A549 (cell line): Measurements from ENCODE around the gene RIMS1. TPM values are rescaled to one million over a fixed set of nuclear protein-coding genes. Genes with fewer than 3 reads are reported as not detected.

Experiments
- ATAC-seq, 2 experiments: fragments of 200-7000 bp in 1 of 2; fragments of >200 bp in 1 of 2; cut with Nextera tagmentation in 1 of 2; cut with Tn5 transposase in 1 of 2; 3 replicates each; pipeline versions ENCODE4 v1.8.0 to v1.9.1; 2018 to 2020; ENCODE audit warnings: mild to moderate bottlenecking in 1 of 2, moderate library complexity in 1 of 2
- CTCF ChIA-PET: fragments of 300-600 bp; sonication (Branson Sonifier 250); formaldehyde crosslinking; extraction: SDS; loops from one replicate; lab custom pipeline; 2021; ENCODE audit warnings: antibody characterized with exemption, inconsistent platforms; lab: Yijun Ruan, JAX
- POLR2A ChIA-PET: fragments of 350-600 bp; formaldehyde crosslinking; extraction: SDS; loops from one replicate; lab custom pipeline; 2021; ENCODE audit warnings: antibody characterized with exemption, inconsistent platforms; lab: Yijun Ruan, JAX
- DNase-seq, 2 experiments: peaks; one replicate each; pipeline versions ENCODE4 v3.0.0 to v3.0.0-alpha.2; 2011 to 2016; ENCODE audit warnings: low read depth in 1 of 2, low spot score in 1 of 2
- FAIRE-seq: peaks from 2 replicates; lab custom pipeline; 2011; peaks lifted over from hg19 to GRCh38; lab: Jason Lieb, UNC
- H3K27ac ChIP-seq, 2 experiments: fragments of >200 bp; sonication (Bioruptor Twin); formaldehyde crosslinking; 3 replicates each; pipeline ENCODE4 v1.5.1; 2016 to 2017
- H3K4me1 ChIP-seq: fragments of >200 bp; sonication (Bioruptor Twin); formaldehyde crosslinking; 3 replicates; pipeline ENCODE4 v1.6.1; 2016
- H3K4me2 ChIP-seq: fragments of >200 bp; sonication (Bioruptor Twin); formaldehyde crosslinking; 3 replicates; pipeline ENCODE4 v1.6.1; 2016
- H3K4me3 ChIP-seq: fragments of >200 bp; sonication (Bioruptor Twin); formaldehyde crosslinking; 3 replicates; pipeline ENCODE4 v1.5.1; 2016
- H3K9me3 ChIP-seq: fragments of >200 bp; sonication (Bioruptor Twin); formaldehyde crosslinking; 3 replicates; pipeline ENCODE4 v1.6.1; 2016
- FOSB ChIP-seq: fragments of 250-450 bp; sonication (Bioruptor Pico); IDR thresholded peaks from 2 replicates; pipeline ENCODE4 v1.5.0; 2020; ENCODE audit warnings: mild to moderate bottlenecking, moderate library complexity
- GATA3 ChIP-seq: IDR thresholded peaks from 2 replicates; pipeline ENCODE4 v1.6.1; 2012; ENCODE audit warnings: borderline replicate concordance
- KDM1A ChIP-seq: fragments of 200-600 bp; sonication (generic); IDR thresholded peaks from 2 replicates; pipeline ENCODE4 v1.6.1; 2016; ENCODE audit warnings: low read depth, mild to moderate bottlenecking
- MAFK ChIP-seq: fragments of 450-650 bp; IDR thresholded peaks from 2 replicates; pipeline ENCODE4 v1.6.1; 2014; ENCODE audit not compliant: partially characterized antibody
- MAZ ChIP-seq: fragments of 150-350 bp; IDR thresholded peaks from 2 replicates; pipeline ENCODE4 v1.6.1; 2014; ENCODE audit warnings: antibody characterized with exemption, low read depth, low read length, borderline replicate concordance
- NPAS2 ChIP-seq: fragments of 250-450 bp; sonication (Bioruptor Pico); IDR thresholded peaks from 2 replicates; pipeline ENCODE4 v1.8.0; 2022; ENCODE audit warnings: mild to moderate bottlenecking, moderate library complexity, borderline replicate concordance
- PHF8 ChIP-seq: fragments of 200-600 bp; sonication (generic); IDR thresholded peaks from 2 replicates; pipeline ENCODE4 v1.6.1; 2016; ENCODE audit warnings: low read depth, mild to moderate bottlenecking, antibody characterized with exemption, moderate library complexity, borderline replicate concordance
- POLR2AphosphoS2 ChIP-seq: conservative IDR thresholded peaks from 2 replicates; pipeline ENCODE4 v1.6.1; 2012; ENCODE audit warnings: low read length, improper control_type of control experiment, inconsistent platforms
- RAD21 ChIP-seq, 2 experiments: fragments of >200 bp in 1 of 2; sonication (Bioruptor Twin) in 1 of 2; formaldehyde crosslinking in 1 of 2; IDR thresholded peaks in 1 of 2; conservative IDR thresholded peaks in 1 of 2; 2 replicates in 1 of 2; 3 replicates in 1 of 2; pipeline ENCODE4 v1.6.1; 2012 to 2018; ENCODE audit warnings: inconsistent platforms in 1 of 2
- SMC3 ChIP-seq: fragments of >200 bp; sonication (Bioruptor Twin); formaldehyde crosslinking; IDR thresholded peaks from 3 replicates; pipeline ENCODE4 v1.6.1; 2018; ENCODE audit warnings: inconsistent platforms
- TP53 ChIP-seq: fragments of 250-450 bp; sonication (Bioruptor Pico); IDR thresholded peaks from 2 replicates; pipeline ENCODE4 v1.5.0; 2021; ENCODE audit warnings: mild to moderate bottlenecking, moderate library complexity
- ZSCAN20 ChIP-seq: fragments of 250-450 bp; sonication (Bioruptor Pico); IDR thresholded peaks from 2 replicates; pipeline ENCODE4 v1.8.0; 2022; ENCODE audit warnings: mild to moderate bottlenecking, moderate library complexity
- WGBS: methylation state at CpG from one replicate; pipeline ENCODE4 v1.1.6; 2017; ENCODE audit errors: missing lambda C conversion rate; 5-methylcytosine and 5-hydroxymethylcytosine counted together
- polyA plus RNA-seq, 4 experiments: library from polyadenylated mRNA; depleted of rRNA in 3 of 4; stranded (reverse); fragments of >200 nt; fragmentation: RNase III in 1 of 4; extraction: RNeasy Plus Mini Kit Qiagen cat#74134 plus additional on column Dnase treatment in 1 of 4; gene quantifications; 2 replicates in 3 of 4; 3 replicates in 1 of 4; pipeline ENCODE4 v1.2.3, GENCODE V29; 2011 to 2017
- TF ChIP-seq, protein P1 (sequence below): fragments of >200 bp; sonication (Bioruptor Twin); formaldehyde crosslinking; IDR thresholded peaks from 3 replicates; pipeline ENCODE4 v1.6.1; 2016
- TF ChIP-seq, protein P2 (sequence below): fragments of 200-600 bp; sonication (generic); IDR thresholded peaks from 2 replicates; pipeline ENCODE4 v1.6.1; 2016; ENCODE audit warnings: antibody characterized with exemption, mild to moderate bottlenecking, moderate library complexity
- TF ChIP-seq, protein P3 (sequence below): fragments of 250-450 bp; sonication (Bioruptor Pico); IDR thresholded peaks from 2 replicates; pipeline ENCODE4 v1.5.0; 2020; ENCODE audit warnings: low read depth, mild to moderate bottlenecking, moderate library complexity
- TF ChIP-seq, protein P4 (sequence below): fragments of >200 bp; sonication (Bioruptor Twin); formaldehyde crosslinking; IDR thresholded peaks from 3 replicates; pipeline ENCODE4 v1.5.1; 2016

The RIMS1 gene
- polyA plus RNA-seq, 2 of the 4 experiments (the other 2 are of a cell fraction), result 0.03 TPM; not detected in 1

DNA sequence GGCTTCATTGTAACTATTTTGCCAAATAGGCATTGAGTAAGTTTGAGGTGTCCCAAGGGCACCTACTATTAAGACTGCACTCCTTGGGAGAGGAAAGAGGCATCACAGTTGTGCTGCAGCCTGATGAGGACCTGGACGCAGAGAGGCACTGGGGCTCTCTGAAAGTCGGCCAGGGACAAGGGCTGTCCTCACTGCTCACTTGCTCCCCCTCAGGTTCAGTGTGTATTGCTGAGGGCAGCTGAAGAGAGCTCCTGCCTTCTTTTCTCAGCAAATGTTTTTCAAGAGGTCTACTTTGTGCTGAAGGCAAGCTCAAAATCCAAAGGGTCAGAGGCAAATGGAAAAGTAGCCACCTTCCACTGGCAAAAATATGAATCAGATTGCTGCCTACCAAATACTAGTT is 331.8 kb downstream of the RIMS1 start:
- FAIRE-seq (no peak), DNase-seq (peak; percentile 5 to 37), ATAC-seq (peak; percentile 96 to 98)
- Histone ChIP-seq H3K27ac (no peak overlapping the region), H3K4me2 (no peak overlapping the region), H3K4me3 (no peak overlapping the region), H3K4me1 (no peaks in the 10 kb centered on the region), H3K9me3 (no peaks in the 10 kb centered on the region)
- ChIA-PET POLR2A (no interaction called here), CTCF (no interaction called here)
- 0% methylated on average over 2 of the region's 2 CpGs for WGBS
- TF ChIP-seq, protein P1, sequence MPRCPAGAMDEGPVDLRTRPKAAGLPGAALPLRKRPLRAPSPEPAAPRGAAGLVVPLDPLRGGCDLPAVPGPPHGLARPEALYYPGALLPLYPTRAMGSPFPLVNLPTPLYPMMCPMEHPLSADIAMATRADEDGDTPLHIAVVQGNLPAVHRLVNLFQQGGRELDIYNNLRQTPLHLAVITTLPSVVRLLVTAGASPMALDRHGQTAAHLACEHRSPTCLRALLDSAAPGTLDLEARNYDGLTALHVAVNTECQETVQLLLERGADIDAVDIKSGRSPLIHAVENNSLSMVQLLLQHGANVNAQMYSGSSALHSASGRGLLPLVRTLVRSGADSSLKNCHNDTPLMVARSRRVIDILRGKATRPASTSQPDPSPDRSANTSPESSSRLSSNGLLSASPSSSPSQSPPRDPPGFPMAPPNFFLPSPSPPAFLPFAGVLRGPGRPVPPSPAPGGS, result no peak
- TF ChIP-seq RAD21 (conservative IDR thresholded peaks at IDR 0.05 in 1 of 2, IDR thresholded peaks at IDR 0.05 in 1 of 2), result 0 out of 5 replicates have a peak, but pooled peaks of 1 of the 2 experiments have one; percentile 4

DNA sequence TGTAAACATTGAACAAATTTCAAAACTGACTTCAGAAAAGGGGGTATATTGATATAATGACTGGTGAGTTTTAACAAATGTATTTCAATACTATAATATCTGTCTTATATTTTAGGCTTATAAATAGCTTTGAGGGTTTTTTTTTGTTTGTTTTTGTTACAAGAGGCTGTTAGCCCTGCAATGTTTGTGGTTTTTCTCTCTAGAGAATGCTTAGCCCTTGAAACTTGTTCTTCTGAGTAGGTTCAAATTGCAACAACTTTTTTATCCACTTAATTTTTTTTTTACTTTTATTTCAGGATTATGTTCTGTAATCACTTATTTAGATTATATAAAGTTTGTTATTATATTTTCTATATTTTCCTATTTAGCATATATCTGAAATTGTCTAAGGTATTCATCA is 333.2 kb downstream of the RIMS1 start:
- no peak overlapping the region for H3K4me2 ChIP-seq
- CTCF ChIA-PET, result no interaction called here
- no peak for FAIRE-seq
- no peak overlapping the region for H3K4me3 ChIP-seq
- TF ChIP-seq TP53 (CRISPR knock-in tag) (no peak), PHF8 (no peak), FOSB (CRISPR knock-in tag) (no peak), SMC3 (no peak), NPAS2 (CRISPR knock-in tag) (no peak), POLR2AphosphoS2 (no peak), ZSCAN20 (CRISPR knock-in tag) (no peak), MAFK (no peak), MAZ (no peak), GATA3 (no peak), KDM1A (no peak)
- TF ChIP-seq, protein P2, sequence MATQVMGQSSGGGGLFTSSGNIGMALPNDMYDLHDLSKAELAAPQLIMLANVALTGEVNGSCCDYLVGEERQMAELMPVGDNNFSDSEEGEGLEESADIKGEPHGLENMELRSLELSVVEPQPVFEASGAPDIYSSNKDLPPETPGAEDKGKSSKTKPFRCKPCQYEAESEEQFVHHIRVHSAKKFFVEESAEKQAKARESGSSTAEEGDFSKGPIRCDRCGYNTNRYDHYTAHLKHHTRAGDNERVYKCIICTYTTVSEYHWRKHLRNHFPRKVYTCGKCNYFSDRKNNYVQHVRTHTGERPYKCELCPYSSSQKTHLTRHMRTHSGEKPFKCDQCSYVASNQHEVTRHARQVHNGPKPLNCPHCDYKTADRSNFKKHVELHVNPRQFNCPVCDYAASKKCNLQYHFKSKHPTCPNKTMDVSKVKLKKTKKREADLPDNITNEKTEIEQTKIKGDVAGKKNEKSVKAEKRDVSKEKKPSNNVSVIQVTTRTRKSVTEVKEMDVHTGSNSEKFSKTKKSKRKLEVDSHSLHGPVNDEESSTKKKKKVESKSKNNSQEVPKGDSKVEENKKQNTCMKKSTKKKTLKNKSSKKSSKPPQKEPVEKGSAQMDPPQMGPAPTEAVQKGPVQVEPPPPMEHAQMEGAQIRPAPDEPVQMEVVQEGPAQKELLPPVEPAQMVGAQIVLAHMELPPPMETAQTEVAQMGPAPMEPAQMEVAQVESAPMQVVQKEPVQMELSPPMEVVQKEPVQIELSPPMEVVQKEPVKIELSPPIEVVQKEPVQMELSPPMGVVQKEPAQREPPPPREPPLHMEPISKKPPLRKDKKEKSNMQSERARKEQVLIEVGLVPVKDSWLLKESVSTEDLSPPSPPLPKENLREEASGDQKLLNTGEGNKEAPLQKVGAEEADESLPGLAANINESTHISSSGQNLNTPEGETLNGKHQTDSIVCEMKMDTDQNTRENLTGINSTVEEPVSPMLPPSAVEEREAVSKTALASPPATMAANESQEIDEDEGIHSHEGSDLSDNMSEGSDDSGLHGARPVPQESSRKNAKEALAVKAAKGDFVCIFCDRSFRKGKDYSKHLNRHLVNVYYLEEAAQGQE, result no peak
- TF ChIP-seq, protein P3, sequence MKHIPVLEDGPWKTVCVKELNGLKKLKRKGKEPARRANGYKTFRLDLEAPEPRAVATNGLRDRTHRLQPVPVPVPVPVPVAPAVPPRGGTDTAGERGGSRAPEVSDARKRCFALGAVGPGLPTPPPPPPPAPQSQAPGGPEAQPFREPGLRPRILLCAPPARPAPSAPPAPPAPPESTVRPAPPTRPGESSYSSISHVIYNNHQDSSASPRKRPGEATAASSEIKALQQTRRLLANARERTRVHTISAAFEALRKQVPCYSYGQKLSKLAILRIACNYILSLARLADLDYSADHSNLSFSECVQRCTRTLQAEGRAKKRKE (CRISPR knock-in tag), result no peak
- TF ChIP-seq, protein P4, sequence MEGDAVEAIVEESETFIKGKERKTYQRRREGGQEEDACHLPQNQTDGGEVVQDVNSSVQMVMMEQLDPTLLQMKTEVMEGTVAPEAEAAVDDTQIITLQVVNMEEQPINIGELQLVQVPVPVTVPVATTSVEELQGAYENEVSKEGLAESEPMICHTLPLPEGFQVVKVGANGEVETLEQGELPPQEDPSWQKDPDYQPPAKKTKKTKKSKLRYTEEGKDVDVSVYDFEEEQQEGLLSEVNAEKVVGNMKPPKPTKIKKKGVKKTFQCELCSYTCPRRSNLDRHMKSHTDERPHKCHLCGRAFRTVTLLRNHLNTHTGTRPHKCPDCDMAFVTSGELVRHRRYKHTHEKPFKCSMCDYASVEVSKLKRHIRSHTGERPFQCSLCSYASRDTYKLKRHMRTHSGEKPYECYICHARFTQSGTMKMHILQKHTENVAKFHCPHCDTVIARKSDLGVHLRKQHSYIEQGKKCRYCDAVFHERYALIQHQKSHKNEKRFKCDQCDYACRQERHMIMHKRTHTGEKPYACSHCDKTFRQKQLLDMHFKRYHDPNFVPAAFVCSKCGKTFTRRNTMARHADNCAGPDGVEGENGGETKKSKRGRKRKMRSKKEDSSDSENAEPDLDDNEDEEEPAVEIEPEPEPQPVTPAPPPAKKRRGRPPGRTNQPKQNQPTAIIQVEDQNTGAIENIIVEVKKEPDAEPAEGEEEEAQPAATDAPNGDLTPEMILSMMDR, result no peak
- TF ChIP-seq, all 56 proteins: peak for 0
- Histone ChIP-seq H3K27ac (no peak overlapping the region), H3K9me3 (no peaks in the 10 kb centered on the region), H3K4me1 (no peaks in the 10 kb centered on the region)
- POLR2A ChIA-PET, result no interaction called here
- ATAC-seq (no peak), DNase-seq (no peak)
